H1 (cell line): ENCODE measurements around the gene CAB39L.

Source experiments
- EGR1 ChIP-seq: IDR thresholded peaks from 2 replicates; pipeline ENCODE4 v1.6.1; 2011; ENCODE audit warnings: low read depth, low read length, borderline replicate concordance
- EP300 ChIP-seq, 2 experiments: IDR thresholded peaks; 1 replicate in 1 of 2; 2 replicates in 1 of 2; pipeline ENCODE4 v1.6.1; 2011 to 2012; ENCODE audit warnings: low read depth in 2 of 2, low read length in 2 of 2, mild to moderate bottlenecking in 2 of 2, borderline replicate concordance in 1 of 2, inconsistent platforms in 1 of 2, moderate library complexity in 1 of 2
- EZH2 ChIP-seq: fragments of 200-600 bp; sonication (generic); IDR thresholded peaks from 2 replicates; pipeline ENCODE4 v1.7.1; 2012; ENCODE audit warnings: low read depth, mild to moderate bottlenecking, moderate library complexity, low read length, inconsistent platforms; ENCODE audit not compliant: severe bottlenecking
- GABPA ChIP-seq: IDR thresholded peaks from 2 replicates; pipeline ENCODE4 v1.6.1; 2011; ENCODE audit warnings: mild to moderate bottlenecking, low read length, moderate library complexity, borderline replicate concordance; ENCODE audit not compliant: insufficient read depth
- KDM1A ChIP-seq: fragments of 200-600, 300-600 bp; sonication (generic); IDR thresholded peaks from 2 replicates; pipeline ENCODE4 v1.7.1; 2016; ENCODE audit warnings: mild to moderate bottlenecking, low read length, borderline replicate concordance
- KDM4A ChIP-seq: IDR thresholded peaks from one replicate; pipeline ENCODE4 v1.7.1; 2012; ENCODE audit warnings: low read depth, mild to moderate bottlenecking, moderate library complexity, low read length, inconsistent platforms; ENCODE audit not compliant: severe bottlenecking
- MAFK ChIP-seq: IDR thresholded peaks from 2 replicates; pipeline ENCODE4 v1.6.1; 2012; ENCODE audit warnings: low read depth, mild to moderate bottlenecking, improper control_type of control experiment, low read length
- MAX ChIP-seq: IDR thresholded peaks from 2 replicates; pipeline ENCODE4 v1.6.1; 2012; ENCODE audit warnings: inconsistent platforms
- NRF1 ChIP-seq: IDR thresholded peaks from 2 replicates; pipeline ENCODE4 v1.6.1; 2011; ENCODE audit warnings: mild to moderate bottlenecking, low read depth, low read length, improper control_type of control experiment
- POLR2A ChIP-seq, 2 experiments: IDR thresholded peaks; 1 replicate in 1 of 2; 2 replicates in 1 of 2; pipeline ENCODE4 v1.6.1; 2011; ENCODE audit warnings: low read depth in 2 of 2, low read length in 2 of 2, mild to moderate bottlenecking in 2 of 2; ENCODE audit errors: control extremely low read depth in 1 of 2
- POLR2AphosphoS5 ChIP-seq: IDR thresholded peaks from 2 replicates; pipeline ENCODE4 v1.6.1; 2011; ENCODE audit warnings: low read depth, low read length
- SP2 ChIP-seq: IDR thresholded peaks from 2 replicates; pipeline ENCODE4 v1.6.1; 2012; ENCODE audit warnings: mild to moderate bottlenecking, low read length, inconsistent platforms
- YY1 ChIP-seq: IDR thresholded peaks from 2 replicates; pipeline ENCODE4 v1.6.1; 2011; ENCODE audit warnings: low read depth, mild to moderate bottlenecking, low read length
- TF ChIP-seq, protein P1 (sequence below), 3 experiments: IDR thresholded peaks; 1 replicate in 2 of 3; 2 replicates in 1 of 3; pipeline versions ENCODE4 v1.5.1 to v1.6.1; 2011; ENCODE audit warnings: low read length in 3 of 3, mild to moderate bottlenecking in 3 of 3, inconsistent platforms in 2 of 3, low read depth in 1 of 3, moderate library complexity in 1 of 3; ENCODE audit not compliant: insufficient read depth in 1 of 3; ENCODE audit errors: control extremely low read depth in 1 of 3

- TF ChIP-seq, protein P1, sequence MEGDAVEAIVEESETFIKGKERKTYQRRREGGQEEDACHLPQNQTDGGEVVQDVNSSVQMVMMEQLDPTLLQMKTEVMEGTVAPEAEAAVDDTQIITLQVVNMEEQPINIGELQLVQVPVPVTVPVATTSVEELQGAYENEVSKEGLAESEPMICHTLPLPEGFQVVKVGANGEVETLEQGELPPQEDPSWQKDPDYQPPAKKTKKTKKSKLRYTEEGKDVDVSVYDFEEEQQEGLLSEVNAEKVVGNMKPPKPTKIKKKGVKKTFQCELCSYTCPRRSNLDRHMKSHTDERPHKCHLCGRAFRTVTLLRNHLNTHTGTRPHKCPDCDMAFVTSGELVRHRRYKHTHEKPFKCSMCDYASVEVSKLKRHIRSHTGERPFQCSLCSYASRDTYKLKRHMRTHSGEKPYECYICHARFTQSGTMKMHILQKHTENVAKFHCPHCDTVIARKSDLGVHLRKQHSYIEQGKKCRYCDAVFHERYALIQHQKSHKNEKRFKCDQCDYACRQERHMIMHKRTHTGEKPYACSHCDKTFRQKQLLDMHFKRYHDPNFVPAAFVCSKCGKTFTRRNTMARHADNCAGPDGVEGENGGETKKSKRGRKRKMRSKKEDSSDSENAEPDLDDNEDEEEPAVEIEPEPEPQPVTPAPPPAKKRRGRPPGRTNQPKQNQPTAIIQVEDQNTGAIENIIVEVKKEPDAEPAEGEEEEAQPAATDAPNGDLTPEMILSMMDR (IDR thresholded peaks at IDR 0.05; ENCODE audit: control extremely low read depth in 1 of 3, insufficient read depth in 1 of 3, low read depth in 1 of 3, low read length in 3 of 3): no peak
- TF ChIP-seq KDM1A (no peak), KDM4A (no peak), EGR1 (no peak), MAFK (no peak), POLR2A (IDR thresholded peaks at IDR 0.05; ENCODE audit: control extremely low read depth in 1 of 2, low read depth in 2 of 2, low read length in 2 of 2) (no peak), NRF1 (no peak), POLR2AphosphoS5 (no peak), SP2 (no peak), GABPA (no peak), YY1 (no peak), EP300 (IDR thresholded peaks at IDR 0.05; ENCODE audit: borderline replicate concordance in 1 of 2, low read depth in 2 of 2, low read length in 2 of 2) (no peak), MAX (no peak), EZH2 (no peak)
Observed at GRCh38 chr13:49304763-49305700, 138.8 kb downstream of the CAB39L start.
